ENCODE results near the gene ZMPSTE24.

GRCh38 chr1:40255231-40255630 is 2.8 kb upstream of the ZMPSTE24 start:
- TF ChIP-seq, protein P1, sequence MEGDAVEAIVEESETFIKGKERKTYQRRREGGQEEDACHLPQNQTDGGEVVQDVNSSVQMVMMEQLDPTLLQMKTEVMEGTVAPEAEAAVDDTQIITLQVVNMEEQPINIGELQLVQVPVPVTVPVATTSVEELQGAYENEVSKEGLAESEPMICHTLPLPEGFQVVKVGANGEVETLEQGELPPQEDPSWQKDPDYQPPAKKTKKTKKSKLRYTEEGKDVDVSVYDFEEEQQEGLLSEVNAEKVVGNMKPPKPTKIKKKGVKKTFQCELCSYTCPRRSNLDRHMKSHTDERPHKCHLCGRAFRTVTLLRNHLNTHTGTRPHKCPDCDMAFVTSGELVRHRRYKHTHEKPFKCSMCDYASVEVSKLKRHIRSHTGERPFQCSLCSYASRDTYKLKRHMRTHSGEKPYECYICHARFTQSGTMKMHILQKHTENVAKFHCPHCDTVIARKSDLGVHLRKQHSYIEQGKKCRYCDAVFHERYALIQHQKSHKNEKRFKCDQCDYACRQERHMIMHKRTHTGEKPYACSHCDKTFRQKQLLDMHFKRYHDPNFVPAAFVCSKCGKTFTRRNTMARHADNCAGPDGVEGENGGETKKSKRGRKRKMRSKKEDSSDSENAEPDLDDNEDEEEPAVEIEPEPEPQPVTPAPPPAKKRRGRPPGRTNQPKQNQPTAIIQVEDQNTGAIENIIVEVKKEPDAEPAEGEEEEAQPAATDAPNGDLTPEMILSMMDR (IDR thresholded peaks at IDR 0.05), result no peak
- no peak for TF ChIP-seq POLR2AphosphoS5 (IDR thresholded peaks at IDR 0.05; ENCODE audit: low read depth, low read length)
